T47D (cell line): ENCODE results near the gene CREG2.

ENCODE experiments used
- DNase-seq, 2 experiments: peaks; one replicate each; pipeline versions ENCODE4 v3.0.0 to v3.0.0-alpha.2; 2011 to 2012; ENCODE audit warnings: low read depth in 1 of 2, low spot score in 1 of 2
- JUND ChIP-seq: IDR thresholded peaks from 2 replicates; pipeline ENCODE4 v1.6.1; 2012; ENCODE audit warnings: low read depth
- in situ Hi-C: cut with HindIII; loops from 2 replicates; pipeline ENCODE4 v1.10.0; 2016; ENCODE audit warnings: low sequenced_read_pairs, low pct_unique_long_range_greater_than_20kb

The CREG2 gene

GRCh38 chr2:101419096-101419663 is 31.9 kb upstream of the CREG2 start:
- TF ChIP-seq JUND = no peak
- in situ Hi-C loops = no loop called here
- DNase-seq = peak in 1 of 2 experiments; percentile 62

- DNase-seq = peak in 1 of 2 experiments; percentile 19
- no peak for TF ChIP-seq JUND
- in situ Hi-C loops = no loop called here
Observed at GRCh38 chr2:101418460-101419095, 31.3 kb upstream of the CREG2 start.

DNA sequence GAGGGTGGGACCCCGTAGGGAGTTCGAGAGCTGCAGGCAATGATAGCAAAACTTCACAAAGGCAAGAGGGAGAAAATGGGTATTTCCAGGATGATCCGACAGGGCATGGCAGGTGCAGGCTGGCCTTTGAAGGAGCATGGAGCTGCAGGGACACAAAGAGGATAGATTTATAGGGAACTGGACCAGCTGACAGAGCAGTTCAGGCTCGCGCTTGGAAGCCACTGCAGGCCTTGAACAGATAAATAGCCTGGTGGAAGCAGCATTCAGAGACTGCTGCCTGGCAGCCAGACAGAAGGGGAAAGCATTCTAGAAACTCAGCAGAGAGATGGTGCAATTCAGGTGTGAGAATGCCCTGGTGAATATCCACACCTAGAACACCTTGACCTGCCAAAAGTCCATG is 29.3 kb upstream of the CREG2 start:
- no peak for DNase-seq
- no peak for TF ChIP-seq JUND
- in situ Hi-C loops = no loop called here

GRCh38 chr2:101415884-101416283 is 28.6 kb upstream of the CREG2 start:
- no peak for TF ChIP-seq JUND
- in situ Hi-C loops = no loop called here
- DNase-seq = no peak

DNA sequence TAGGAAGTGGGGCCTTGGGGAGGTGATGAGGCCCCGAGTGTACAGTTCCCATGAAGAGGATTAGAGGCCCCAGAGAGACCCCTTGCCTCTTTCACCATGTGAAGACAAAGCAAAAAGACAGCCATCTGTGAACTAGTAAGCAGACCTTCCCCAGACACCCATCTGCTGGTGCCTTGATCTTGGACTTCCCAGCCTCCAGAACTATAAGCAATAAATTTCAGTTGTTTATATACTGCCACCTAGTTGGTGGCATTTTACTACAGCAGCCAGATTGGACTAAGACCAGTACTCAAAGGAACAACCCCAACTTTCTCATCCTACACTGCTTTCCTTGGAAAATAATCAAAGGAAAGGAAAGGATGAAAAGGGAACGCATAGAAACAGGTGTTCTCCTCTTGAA is 27.9 kb upstream of the CREG2 start:
- in situ Hi-C loops = no loop called here
- no peak for DNase-seq
- TF ChIP-seq JUND = no peak

DNA sequence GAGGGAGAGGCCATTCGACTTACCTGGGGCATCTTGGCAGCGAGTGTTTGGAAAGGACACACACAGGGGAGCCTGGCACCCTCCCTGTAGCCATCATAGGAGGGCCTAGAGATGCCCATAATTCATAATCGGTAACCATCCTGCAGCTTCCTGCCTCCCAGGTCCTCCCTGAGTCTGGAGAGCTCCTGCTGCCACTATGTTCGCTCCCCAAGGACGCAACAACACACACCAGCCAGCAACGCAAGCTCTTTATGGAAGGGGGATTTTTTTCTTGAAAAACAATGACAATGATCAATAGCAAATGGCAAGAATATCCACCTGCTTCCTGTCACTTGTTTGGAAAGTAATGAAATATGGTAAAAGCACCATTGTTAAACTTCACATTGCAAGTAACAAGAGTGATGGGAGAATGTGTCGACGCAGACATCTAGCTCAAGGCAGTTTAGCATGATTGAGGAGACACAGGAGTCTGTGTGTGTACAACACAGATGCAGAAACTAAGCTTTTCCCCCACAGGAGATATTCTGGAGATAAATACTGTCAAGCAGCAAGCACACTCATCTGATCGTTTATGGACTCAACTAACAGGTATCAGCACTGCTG is 24.9 kb upstream of the CREG2 start:
- in situ Hi-C loops = no loop called here
- no peak for TF ChIP-seq JUND
- no peak for DNase-seq

DNA sequence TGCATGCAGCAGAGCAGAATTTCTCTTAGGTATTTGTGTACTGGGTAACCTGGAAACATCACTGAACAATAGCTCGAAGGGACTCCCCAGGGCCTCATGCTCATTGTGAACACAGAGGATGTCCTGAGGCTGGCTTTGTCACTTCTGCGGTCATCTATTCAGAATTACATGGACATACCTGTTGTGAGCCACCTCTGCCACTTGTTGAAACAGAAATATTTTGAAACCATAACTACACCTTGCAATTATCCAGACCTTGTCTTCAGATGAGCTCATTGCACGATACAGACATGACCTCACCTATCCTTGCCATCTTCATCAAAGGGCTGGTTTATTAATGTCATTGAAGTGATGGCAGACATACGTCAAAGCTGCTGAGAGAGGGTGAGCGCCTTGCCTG is 23.4 kb upstream of the CREG2 start:
- in situ Hi-C loops = no loop called here
- peak in 1 of 2 experiments; percentile 63 for DNase-seq
- TF ChIP-seq JUND = no peak

GRCh38 chr2:101410114-101410513 is 22.8 kb upstream of the CREG2 start:
- no peak for TF ChIP-seq JUND
- no peak for DNase-seq
- in situ Hi-C loops = no loop called here

GRCh38 chr2:101409699-101410098 is 22.4 kb upstream of the CREG2 start:
- in situ Hi-C loops = no loop called here
- no peak for TF ChIP-seq JUND
- no peak for DNase-seq

GRCh38 chr2:101408925-101409324 is 21.6 kb upstream of the CREG2 start:
- in situ Hi-C loops = no loop called here
- no peak for DNase-seq
- TF ChIP-seq JUND = no peak

DNA sequence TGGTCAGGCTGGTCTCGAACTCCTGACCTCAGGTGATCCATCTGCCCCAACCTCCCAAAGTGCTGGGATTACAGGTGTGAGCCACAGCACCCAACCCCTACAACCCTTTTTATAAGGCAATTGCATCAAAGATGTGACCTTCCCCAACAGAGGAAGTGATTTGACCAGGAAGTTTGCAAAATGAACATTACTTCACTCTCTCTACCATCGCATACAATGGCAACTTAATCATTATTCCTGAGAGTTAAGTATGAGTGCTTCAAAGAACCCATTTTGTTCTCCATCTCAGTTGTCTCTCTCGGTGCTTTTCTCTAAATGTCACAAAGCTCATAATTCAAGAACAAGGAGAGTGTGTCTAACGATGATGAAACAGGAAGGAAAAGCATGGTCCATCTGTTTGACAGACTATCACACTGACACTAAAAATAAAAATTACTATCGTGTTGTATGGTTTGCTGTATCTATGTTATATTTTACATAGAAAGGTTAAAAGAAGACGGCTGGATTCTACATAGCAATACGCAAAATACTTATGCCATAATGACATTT is 18.1 kb upstream of the CREG2 start:
- DNase-seq = no peak
- no peak for TF ChIP-seq JUND
- in situ Hi-C loops = no loop called here

GRCh38 chr2:101403745-101404144 is 16.4 kb upstream of the CREG2 start:
- no peak for TF ChIP-seq JUND
- in situ Hi-C loops = no loop called here
- no peak for DNase-seq

DNA sequence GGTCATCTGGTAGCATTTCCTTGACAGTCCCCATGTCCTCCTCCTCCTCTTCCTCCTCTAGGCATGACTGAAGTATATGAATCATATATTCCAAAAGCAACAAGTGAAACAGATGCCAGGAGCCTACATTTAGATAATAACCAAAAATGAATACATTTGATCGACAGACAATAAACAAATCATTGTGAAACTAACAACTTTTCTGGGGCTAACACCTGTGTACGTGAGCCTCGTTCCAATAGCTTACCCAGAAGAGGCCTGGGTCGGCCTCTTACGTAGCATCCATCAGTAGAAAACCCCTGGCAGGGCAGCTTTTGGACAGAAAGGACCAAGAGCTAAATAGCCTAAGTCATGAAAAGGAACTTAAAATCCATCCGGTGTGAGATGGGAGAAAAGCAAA is 15.3 kb upstream of the CREG2 start:
- in situ Hi-C loops = no loop called here
- DNase-seq = no peak
- TF ChIP-seq JUND = no peak
